ENCODE results near the gene TSPAN32. TPM values are rescaled to one million over a fixed set of nuclear protein-coding genes. Genes with fewer than 3 reads are reported as not detected.
A peak's percentile ranks its signal among the peaks of the same experiment; 100 is the strongest.

Gene TSPAN32
- total and polyA plus RNA-seq, 12 donors = 2.3 to 47.5 (median 23.3) TPM

DNA sequence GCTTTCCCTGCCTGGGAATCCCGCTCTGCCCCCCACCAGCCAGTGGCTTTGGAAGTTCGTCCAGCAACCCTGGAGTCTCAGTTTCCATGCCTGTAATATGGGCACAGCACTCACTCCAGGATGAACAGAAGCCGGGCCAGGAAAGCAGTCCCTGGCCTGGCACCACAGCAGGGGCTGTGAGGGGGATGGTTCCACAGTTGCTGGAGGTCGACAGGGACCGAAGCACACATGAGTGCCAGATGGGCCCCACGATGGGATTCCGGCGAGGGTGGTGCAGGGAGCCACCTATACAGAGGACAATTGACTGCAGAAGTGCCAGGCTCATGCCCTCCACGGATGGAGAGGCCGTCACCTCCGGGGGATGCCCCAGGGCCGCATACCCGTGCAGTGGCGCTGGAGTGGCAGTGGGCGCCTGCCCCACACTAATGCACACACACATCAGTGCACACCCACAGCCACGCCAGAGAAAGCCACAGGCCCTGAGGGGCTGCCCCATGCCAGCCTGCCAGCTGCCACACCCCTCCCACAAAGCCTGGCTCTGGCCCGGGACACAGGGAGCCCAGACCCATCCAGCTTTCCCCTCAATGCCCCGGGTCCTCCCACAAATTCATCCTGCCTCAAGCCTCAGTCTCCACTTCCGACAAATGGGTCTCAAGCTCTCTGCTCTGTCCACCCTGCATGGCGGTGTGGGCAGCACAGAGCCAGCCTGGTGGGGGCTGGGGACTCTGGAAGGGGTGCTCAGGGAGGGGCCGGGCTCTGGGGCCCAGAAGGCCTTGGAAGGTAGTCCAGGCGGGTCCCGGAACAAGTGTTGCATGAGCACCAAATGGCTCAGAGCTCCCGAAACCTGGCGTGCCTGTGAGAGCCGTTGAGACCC lies 41.1 kb upstream of the TSPAN32 start:
- peaks cover 0 to 8% (median 0%) of the 10 kb centered on the region in 9 donors for H3K4me1 ChIP-seq
- DNase-seq = peak in 1 of 2 donors; percentile 1
- H3K27ac ChIP-seq = no peak overlapping the region
- H3K4me3 ChIP-seq = no peak overlapping the region
- TF ChIP-seq CTCF (IDR thresholded peaks at IDR 0.05) = no peak
- H3K27me3 ChIP-seq = peaks cover 0 to 35% (median 22%) of the 10 kb centered on the region in 7 donors
- H3K36me3 ChIP-seq = no peaks in the 10 kb centered on the region
- intact Hi-C loops (cut with DNase I) = no loop called here
- 85 to 87% methylated on average over 26 of the region's 26 CpGs for WGBS, 2 donors
- no peaks in the 10 kb centered on the region for H3K9me3 ChIP-seq
- no peak for ATAC-seq

DNA sequence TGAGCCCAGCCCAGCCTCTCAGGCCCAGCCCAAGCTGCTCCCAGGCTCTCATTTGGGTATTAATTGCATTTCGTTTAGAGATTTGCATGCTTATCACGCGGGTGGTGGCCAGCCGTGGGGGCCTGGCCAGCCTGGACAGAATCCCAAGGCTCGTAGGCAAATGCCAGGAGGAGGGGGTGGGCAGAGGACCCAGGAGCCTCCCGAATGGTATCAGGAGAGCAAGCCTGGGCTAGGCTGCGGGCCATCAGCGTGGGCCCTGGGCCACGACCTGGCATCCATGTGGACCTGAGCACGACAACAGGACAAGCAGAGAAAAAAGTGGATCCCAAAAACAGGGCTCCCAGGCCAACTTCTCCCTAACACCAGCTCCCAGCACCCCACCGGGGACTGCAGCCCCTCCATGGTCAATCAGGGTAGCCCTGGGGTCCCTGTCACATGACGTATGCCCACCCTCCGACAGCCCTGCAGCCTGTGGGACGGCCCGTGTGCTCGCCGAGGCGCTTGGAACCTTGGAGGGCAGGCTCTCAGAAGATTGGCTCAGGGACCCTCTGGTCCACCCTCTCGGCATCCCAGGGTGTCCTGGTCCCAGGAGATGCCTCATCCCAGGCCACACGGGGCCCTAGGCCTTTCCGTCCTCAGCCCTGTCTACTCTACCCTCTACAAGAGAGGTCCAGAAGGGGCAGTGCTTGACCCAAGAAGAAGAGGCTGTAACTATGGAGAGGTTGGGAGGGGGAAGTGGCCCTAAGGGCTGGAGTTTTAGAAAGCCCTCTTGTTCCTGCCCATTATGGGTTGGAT lies 40.2 kb upstream of the TSPAN32 start:
- no peak for ATAC-seq
- no peaks in the 10 kb centered on the region for H3K36me3 ChIP-seq
- TF ChIP-seq CTCF (IDR thresholded peaks at IDR 0.05) = no peak
- peaks cover 0 to 35% (median 22%) of the 10 kb centered on the region in 7 donors for H3K27me3 ChIP-seq
- WGBS, 2 donors = 72 to 81% methylated on average over 21 of the region's 21 CpGs
- peaks cover 0 to 14% (median 0%) of the 10 kb centered on the region in 9 donors for H3K4me1 ChIP-seq
- intact Hi-C loops (cut with DNase I) = no loop called here
- DNase-seq = no peak
- H3K4me3 ChIP-seq = no peak overlapping the region
- no peak overlapping the region for H3K27ac ChIP-seq
- no peaks in the 10 kb centered on the region for H3K9me3 ChIP-seq

DNA sequence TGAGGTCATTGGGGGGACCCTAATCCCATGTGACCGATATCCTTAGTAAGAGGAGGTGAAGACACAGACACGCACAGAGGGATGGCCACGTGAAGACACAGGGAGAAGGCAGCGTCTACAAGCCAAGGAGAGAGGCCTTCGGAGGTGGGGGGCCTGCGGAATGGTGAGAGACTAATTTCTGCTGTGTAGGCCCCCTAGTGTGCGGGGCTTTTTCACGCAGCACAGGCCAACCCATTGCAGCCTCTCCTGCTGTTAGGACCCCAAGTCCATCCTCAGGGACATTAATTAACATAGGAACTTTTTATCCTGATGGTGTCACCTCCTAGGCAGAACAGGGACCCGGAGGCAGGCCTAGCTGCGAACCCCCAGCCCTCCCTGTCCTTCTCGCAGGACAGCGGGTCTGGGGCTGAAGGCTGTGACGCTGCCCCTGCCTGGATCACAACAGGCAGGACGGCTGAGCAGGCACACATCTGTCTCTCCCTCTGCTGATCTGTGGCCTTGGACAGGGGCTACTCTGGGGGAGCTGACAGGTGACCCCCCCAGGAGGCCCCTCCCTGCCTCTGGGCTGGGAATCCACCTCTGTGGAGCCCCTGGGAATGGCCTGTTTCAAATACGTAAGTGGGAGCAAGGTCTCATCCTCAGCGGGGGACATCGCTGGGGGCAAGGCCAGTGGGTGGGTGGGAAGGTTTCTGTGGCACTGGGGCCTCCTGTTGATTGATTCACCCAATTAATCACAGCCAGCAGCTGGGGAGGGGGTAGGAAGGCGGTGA lies 39.3 kb upstream of the TSPAN32 start:
- no peak for TF ChIP-seq CTCF (IDR thresholded peaks at IDR 0.05)
- Histone ChIP-seq H3K9me3 (no peaks in the 10 kb centered on the region), H3K27ac (no peak overlapping the region), H3K36me3 (no peaks in the 10 kb centered on the region), H3K4me1 (peaks cover 0 to 14% (median 0%) of the 10 kb centered on the region in 9 donors), H3K27me3 (peaks cover 0 to 37% (median 26%) of the 10 kb centered on the region in 7 donors), H3K4me3 (no peak overlapping the region)
- intact Hi-C loops (cut with DNase I) = loop anchor here in 1 of 10 donors (1.0 kb wide), 1 partner anchor 23 kb away; no protein-coding TSS in a partner anchor
- ATAC-seq = no peak
- DNase-seq = no peak
- WGBS, 2 donors = 90 to 91% methylated on average over 18 of the region's 18 CpGs
